ENCODE data around the gene PTCD1. TPM values are rescaled to one million over a fixed set of nuclear protein-coding genes. Genes with fewer than 3 reads are reported as not detected.

Gene PTCD1
- total and polyA plus RNA-seq, 9 of the 15 experiments (the other 6 are each of a cell fraction or from before 2014, with no cell fraction given) = 0.46 to 17.1 (median 6.2) TPM

DNA sequence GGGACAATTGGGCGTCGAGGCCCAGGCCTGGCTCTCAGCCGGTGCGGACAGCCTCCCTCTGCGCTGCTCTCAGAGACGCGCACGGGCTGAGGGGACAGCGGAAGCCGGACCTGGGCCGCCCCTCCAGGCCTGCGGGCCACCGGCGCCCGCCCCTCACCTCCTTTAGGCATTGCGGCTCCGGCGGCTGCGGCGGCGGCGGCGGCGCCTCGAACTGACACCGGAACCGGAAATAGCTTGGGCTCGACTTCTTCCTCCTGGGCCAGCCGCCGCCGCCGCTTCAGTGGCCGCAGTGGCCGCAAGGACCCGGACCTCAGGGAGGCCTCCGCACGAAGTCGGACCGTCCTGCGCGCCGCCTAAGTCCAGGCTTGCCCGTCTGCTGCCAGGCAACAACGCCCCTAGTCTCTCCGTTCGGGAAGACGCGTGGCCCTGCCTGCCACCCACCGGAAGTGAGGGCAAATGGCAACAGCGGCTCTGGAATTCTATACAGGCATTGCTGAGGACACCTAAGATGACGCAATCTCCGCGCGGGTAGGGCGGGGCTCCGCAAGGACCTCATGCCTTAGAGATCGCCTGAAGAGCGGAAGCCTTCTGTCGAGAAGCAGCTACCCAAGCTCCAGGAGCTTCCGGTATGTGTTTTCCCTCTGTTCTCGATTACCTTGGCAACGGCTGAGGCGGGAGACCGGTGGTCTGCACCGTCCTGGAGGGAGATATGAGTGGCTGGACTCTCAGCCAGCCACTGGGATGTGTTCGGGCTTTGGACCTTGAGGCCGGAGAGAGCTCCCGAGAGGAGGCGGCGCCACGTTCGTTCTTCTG is 30.0 kb downstream of the PTCD1 start, which contains the start of the genes BUD31 and PDAP1 (continued):
- TF ChIP-seq, protein P1, sequence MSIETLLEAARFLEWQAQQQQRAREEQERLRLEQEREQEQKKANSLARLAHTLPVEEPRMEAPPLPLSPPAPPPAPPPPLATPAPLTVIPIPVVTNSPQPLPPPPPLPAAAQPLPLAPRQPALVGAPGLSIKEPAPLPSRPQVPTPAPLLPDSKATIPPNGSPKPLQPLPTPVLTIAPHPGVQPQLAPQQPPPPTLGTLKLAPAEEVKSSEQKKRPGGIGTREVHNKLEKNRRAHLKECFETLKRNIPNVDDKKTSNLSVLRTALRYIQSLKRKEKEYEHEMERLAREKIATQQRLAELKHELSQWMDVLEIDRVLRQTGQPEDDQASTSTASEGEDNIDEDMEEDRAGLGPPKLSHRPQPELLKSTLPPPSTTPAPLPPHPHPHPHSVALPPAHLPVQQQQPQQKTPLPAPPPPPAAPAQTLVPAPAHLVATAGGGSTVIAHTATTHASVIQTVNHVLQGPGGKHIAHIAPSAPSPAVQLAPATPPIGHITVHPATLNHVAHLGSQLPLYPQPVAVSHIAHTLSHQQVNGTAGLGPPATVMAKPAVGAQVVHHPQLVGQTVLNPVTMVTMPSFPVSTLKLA (conservative IDR thresholded peaks at IDR 0.05) = peak; percentile 91 to 95
- TF ChIP-seq BRD9 (IDR thresholded peaks at IDR 0.05; ENCODE audit: low read depth, partially characterized antibody) (no peak), ZNF445 (CRISPR knock-in tag; IDR thresholded peaks at IDR 0.05; ENCODE audit: low read depth) (no peak), TOE1 (IDR thresholded peaks at IDR 0.05; ENCODE audit: borderline replicate concordance) (peak; percentile 81), TOE1 (CRISPR knock-in tag; IDR thresholded peaks at IDR 0.05; ENCODE audit: borderline replicate concordance, low read depth) (0 out of 2 replicates have a peak, but pooled peaks have one; percentile 64), ZBED1 (IDR thresholded peaks at IDR 0.05) (no peak), CTBP1 (IDR thresholded peaks at IDR 0.05; ENCODE audit: borderline replicate concordance) (peak; percentile 81; the same call in 1 of the 2 replicates), SMARCE1 (IDR thresholded peaks at IDR 0.05) (no peak), RBM22 (IDR thresholded peaks at IDR 0.05; ENCODE audit: low read depth, low read length, poor library complexity, severe bottlenecking) (no peak), NFRKB (IDR thresholded peaks at IDR 0.05; ENCODE audit: low read depth) (no peak), CHCHD3 (CRISPR knock-in tag; IDR thresholded peaks at IDR 0.05) (no peak), EGR1 (conservative IDR thresholded peaks at IDR 0.05) (no peak)
- TF ChIP-seq, protein P2, sequence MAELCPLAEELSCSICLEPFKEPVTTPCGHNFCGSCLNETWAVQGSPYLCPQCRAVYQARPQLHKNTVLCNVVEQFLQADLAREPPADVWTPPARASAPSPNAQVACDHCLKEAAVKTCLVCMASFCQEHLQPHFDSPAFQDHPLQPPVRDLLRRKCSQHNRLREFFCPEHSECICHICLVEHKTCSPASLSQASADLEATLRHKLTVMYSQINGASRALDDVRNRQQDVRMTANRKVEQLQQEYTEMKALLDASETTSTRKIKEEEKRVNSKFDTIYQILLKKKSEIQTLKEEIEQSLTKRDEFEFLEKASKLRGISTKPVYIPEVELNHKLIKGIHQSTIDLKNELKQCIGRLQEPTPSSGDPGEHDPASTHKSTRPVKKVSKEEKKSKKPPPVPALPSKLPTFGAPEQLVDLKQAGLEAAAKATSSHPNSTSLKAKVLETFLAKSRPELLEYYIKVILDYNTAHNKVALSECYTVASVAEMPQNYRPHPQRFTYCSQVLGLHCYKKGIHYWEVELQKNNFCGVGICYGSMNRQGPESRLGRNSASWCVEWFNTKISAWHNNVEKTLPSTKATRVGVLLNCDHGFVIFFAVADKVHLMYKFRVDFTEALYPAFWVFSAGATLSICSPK (IDR thresholded peaks at IDR 0.05; ENCODE audit: borderline replicate concordance) = no peak
- TF ChIP-seq, protein P3, sequence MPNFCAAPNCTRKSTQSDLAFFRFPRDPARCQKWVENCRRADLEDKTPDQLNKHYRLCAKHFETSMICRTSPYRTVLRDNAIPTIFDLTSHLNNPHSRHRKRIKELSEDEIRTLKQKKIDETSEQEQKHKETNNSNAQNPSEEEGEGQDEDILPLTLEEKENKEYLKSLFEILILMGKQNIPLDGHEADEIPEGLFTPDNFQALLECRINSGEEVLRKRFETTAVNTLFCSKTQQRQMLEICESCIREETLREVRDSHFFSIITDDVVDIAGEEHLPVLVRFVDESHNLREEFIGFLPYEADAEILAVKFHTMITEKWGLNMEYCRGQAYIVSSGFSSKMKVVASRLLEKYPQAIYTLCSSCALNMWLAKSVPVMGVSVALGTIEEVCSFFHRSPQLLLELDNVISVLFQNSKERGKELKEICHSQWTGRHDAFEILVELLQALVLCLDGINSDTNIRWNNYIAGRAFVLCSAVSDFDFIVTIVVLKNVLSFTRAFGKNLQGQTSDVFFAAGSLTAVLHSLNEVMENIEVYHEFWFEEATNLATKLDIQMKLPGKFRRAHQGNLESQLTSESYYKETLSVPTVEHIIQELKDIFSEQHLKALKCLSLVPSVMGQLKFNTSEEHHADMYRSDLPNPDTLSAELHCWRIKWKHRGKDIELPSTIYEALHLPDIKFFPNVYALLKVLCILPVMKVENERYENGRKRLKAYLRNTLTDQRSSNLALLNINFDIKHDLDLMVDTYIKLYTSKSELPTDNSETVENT (CRISPR knock-in tag; IDR thresholded peaks at IDR 0.05) = 0 out of 2 replicates have a peak, but pooled peaks have one; percentile 7
- TF ChIP-seq, protein P4, sequence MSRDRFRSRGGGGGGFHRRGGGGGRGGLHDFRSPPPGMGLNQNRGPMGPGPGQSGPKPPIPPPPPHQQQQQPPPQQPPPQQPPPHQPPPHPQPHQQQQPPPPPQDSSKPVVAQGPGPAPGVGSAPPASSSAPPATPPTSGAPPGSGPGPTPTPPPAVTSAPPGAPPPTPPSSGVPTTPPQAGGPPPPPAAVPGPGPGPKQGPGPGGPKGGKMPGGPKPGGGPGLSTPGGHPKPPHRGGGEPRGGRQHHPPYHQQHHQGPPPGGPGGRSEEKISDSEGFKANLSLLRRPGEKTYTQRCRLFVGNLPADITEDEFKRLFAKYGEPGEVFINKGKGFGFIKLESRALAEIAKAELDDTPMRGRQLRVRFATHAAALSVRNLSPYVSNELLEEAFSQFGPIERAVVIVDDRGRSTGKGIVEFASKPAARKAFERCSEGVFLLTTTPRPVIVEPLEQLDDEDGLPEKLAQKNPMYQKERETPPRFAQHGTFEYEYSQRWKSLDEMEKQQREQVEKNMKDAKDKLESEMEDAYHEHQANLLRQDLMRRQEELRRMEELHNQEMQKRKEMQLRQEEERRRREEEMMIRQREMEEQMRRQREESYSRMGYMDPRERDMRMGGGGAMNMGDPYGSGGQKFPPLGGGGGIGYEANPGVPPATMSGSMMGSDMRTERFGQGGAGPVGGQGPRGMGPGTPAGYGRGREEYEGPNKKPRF (IDR thresholded peaks at IDR 0.05; ENCODE audit: low read depth, low read length) = no peak
- TF ChIP-seq, protein P5, sequence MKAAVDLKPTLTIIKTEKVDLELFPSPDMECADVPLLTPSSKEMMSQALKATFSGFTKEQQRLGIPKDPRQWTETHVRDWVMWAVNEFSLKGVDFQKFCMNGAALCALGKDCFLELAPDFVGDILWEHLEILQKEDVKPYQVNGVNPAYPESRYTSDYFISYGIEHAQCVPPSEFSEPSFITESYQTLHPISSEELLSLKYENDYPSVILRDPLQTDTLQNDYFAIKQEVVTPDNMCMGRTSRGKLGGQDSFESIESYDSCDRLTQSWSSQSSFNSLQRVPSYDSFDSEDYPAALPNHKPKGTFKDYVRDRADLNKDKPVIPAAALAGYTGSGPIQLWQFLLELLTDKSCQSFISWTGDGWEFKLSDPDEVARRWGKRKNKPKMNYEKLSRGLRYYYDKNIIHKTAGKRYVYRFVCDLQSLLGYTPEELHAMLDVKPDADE (conservative IDR thresholded peaks at IDR 0.05; ENCODE audit: control insufficient read depth, low read depth, low read length) = peak; percentile 22
